Measurements from ENCODE around the gene CNPY1.

DNA sequence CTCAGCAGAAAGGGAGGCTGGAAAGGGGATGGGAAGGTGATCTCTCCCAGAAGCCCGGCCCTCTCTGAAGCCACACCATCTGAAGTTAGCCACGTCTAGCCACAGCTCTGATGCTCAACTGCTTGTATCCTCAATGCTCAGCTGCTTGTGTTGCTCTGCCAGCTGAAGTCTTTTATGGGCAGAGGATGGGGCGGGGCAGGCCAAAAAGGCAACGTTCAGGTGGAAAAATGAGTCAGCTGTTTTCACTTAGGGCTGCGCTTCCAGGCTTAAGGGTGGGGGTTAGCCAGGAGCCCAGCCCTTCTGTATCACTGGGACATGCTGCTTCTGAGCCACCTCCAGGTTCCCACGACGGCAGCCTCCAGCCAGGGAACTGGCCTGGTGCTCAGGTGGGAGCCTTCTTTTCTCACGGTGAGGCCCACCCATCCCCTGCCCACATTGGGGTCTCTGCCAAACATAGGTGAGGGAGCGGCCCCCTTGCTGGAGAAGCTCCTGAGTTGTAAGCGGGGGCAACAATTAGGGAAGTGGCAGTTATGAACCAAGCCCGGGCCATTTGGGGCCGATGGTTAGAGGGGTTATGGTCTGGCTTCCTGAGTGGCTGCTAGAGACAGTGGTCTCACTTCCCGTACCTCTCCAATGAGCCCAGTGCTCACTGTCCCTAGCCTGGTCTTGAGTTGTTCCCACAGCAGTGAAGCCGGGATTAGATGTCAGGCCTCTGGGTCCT, 44.9 kb upstream of the CNPY1 start:
- TF ChIP-seq, protein P1, sequence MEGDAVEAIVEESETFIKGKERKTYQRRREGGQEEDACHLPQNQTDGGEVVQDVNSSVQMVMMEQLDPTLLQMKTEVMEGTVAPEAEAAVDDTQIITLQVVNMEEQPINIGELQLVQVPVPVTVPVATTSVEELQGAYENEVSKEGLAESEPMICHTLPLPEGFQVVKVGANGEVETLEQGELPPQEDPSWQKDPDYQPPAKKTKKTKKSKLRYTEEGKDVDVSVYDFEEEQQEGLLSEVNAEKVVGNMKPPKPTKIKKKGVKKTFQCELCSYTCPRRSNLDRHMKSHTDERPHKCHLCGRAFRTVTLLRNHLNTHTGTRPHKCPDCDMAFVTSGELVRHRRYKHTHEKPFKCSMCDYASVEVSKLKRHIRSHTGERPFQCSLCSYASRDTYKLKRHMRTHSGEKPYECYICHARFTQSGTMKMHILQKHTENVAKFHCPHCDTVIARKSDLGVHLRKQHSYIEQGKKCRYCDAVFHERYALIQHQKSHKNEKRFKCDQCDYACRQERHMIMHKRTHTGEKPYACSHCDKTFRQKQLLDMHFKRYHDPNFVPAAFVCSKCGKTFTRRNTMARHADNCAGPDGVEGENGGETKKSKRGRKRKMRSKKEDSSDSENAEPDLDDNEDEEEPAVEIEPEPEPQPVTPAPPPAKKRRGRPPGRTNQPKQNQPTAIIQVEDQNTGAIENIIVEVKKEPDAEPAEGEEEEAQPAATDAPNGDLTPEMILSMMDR (IDR thresholded peaks at IDR 0.05; ENCODE audit: insufficient read depth, low read length): no peak
- TF ChIP-seq, protein P2, sequence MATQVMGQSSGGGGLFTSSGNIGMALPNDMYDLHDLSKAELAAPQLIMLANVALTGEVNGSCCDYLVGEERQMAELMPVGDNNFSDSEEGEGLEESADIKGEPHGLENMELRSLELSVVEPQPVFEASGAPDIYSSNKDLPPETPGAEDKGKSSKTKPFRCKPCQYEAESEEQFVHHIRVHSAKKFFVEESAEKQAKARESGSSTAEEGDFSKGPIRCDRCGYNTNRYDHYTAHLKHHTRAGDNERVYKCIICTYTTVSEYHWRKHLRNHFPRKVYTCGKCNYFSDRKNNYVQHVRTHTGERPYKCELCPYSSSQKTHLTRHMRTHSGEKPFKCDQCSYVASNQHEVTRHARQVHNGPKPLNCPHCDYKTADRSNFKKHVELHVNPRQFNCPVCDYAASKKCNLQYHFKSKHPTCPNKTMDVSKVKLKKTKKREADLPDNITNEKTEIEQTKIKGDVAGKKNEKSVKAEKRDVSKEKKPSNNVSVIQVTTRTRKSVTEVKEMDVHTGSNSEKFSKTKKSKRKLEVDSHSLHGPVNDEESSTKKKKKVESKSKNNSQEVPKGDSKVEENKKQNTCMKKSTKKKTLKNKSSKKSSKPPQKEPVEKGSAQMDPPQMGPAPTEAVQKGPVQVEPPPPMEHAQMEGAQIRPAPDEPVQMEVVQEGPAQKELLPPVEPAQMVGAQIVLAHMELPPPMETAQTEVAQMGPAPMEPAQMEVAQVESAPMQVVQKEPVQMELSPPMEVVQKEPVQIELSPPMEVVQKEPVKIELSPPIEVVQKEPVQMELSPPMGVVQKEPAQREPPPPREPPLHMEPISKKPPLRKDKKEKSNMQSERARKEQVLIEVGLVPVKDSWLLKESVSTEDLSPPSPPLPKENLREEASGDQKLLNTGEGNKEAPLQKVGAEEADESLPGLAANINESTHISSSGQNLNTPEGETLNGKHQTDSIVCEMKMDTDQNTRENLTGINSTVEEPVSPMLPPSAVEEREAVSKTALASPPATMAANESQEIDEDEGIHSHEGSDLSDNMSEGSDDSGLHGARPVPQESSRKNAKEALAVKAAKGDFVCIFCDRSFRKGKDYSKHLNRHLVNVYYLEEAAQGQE (IDR thresholded peaks at IDR 0.05; ENCODE audit: insufficient replicate concordance, low read depth): no peak
- peak; percentile 57; the same call in 1 of the 2 replicates for TF ChIP-seq POLR2AphosphoS5 (IDR thresholded peaks at IDR 0.05; ENCODE audit: low read depth)
- TF ChIP-seq GABPA (IDR thresholded peaks at IDR 0.05; ENCODE audit: low read depth): no peak
